ENCODE results near the gene P2RY6. TPM values are rescaled to one million over a fixed set of nuclear protein-coding genes. Genes with fewer than 3 reads are reported as not detected.

Gene P2RY6
- total and polyA plus RNA-seq, 2 of the 8 experiments (the other 6 are each of a cell fraction or from before 2014, with no cell fraction given), result 0.15 TPM; not detected in 1

DNA sequence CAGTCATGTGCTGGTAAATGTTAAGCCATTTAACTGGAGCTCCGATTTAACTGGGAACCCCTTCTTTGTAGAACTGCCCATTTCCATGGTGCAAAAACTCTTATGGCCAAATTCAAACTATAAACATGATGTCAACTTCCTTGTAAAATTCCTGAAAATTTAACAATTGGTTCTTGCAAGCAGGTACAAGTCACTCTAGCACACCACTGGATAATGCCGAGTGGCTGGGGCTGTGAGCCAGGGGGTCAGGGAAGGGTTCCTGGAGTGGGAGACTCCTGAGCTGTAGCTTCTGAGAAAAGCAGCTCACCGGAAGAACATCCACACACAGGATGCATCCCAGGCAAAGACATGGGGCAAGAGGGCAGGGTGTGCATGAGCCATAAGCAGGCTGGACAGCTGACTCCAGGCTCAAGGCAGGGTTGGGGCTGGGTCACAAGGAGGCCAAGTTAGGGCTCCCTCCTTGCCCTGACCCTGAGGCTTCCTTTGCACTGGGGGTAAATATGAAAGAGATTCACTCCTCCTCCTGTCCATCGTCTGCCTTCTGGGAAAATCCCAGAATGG, 35.9 kb upstream of the P2RY6 start:
- no peaks in the 10 kb centered on the region for H3K27me3 ChIP-seq (replicated peaks in 1 of 4; ENCODE audit: control insufficient read depth in 3 of 4, extremely low read depth in 1 of 4, insufficient read depth in 3 of 4, low read length in 3 of 4)
- H4K91ac ChIP-seq (replicated peaks; ENCODE audit: insufficient read length, low read length), result no peak overlapping the region
- H2BK20ac ChIP-seq (ENCODE audit: low read length), result no peak overlapping the region
- H3K4me3 ChIP-seq (ENCODE audit: extremely low read depth in 1 of 4, insufficient read depth in 2 of 4, low read depth in 3 of 4, low read length in 4 of 4), result no peak overlapping the region
- no peak overlapping the region for H2BK120ac ChIP-seq (replicated peaks; ENCODE audit: low read depth, low read length)
- 0 out of 2 replicates have a peak, but pooled peaks cover 2% of the 10 kb centered on the region for H3K23me2 ChIP-seq (ENCODE audit: low read depth, low read length)
- peak overlapping the region; percentile 62; the same call in 1 of the 2 replicates for H2BK15ac ChIP-seq (ENCODE audit: low read length)
- DNase-seq (ENCODE audit: low read depth in 1 of 2, low spot score in 2 of 2) (no peak), FAIRE-seq (no peak)
- POLR2A ChIA-PET (ENCODE audit: partially characterized antibody), result interaction anchor here (0.6 to 1.2 kb wide), 4 partner anchors 20 to 565 kb away, joined by 3 to 5 read pairs (median 4); no protein-coding TSS in a partner anchor
- no peak overlapping the region for H4K5ac ChIP-seq (ENCODE audit: insufficient read length, low read depth, low read length)
- no peak overlapping the region for H3K4ac ChIP-seq (replicated peaks; ENCODE audit: insufficient read length, low read depth, low read length)
- H3K27ac ChIP-seq (ENCODE audit: low read depth, low read length), result no peak overlapping the region
- H4K20me1 ChIP-seq (replicated peaks in 1 of 2; ENCODE audit: control insufficient read depth in 1 of 2, insufficient read depth in 2 of 2, low read length in 2 of 2), result no peaks in the 10 kb centered on the region
- H3K23ac ChIP-seq (ENCODE audit: insufficient read length), result no peak overlapping the region
- H3K4me2 ChIP-seq (ENCODE audit: insufficient read depth in 1 of 2, low read depth in 2 of 2, low read length in 2 of 2), result no peak overlapping the region
- no peaks in the 10 kb centered on the region for H3K9me3 ChIP-seq (ENCODE audit: insufficient read depth in 2 of 2, low read depth in 1 of 2, low read length in 1 of 2)
- no peak overlapping the region for H3K14ac ChIP-seq (ENCODE audit: insufficient read length)
- no peak overlapping the region for H3K56ac ChIP-seq (replicated peaks; ENCODE audit: insufficient read length, low read depth, low read length)
- peaks cover 0 to 4% (median 3%) of the 10 kb centered on the region in 4 experiments; a peak in 3 of 7 replicates for H3K4me1 ChIP-seq (replicated peaks in 1 of 4; ENCODE audit: control insufficient read depth in 3 of 4, insufficient read depth in 4 of 4, low read length in 3 of 4)
- H4K8ac ChIP-seq (ENCODE audit: extremely low read depth, insufficient read depth, low read length), result no peak overlapping the region
- CTCF ChIA-PET (ENCODE audit: partially characterized antibody), result interaction anchor here (0.6 to 21.6 kb wide), 47 partner anchors 8 to 520 kb away, joined by 3 to 451 read pairs (median 5); partner anchors contain the start of gene P2RY6
- 0 out of 2 replicates have a peak overlapping the region, but pooled peaks have one; percentile 52 for H3K18ac ChIP-seq (ENCODE audit: extremely low read depth, low read length)
- no peak overlapping the region for H3K9ac ChIP-seq (replicated peaks in 1 of 4; ENCODE audit: extremely low read depth in 1 of 4, low read depth in 3 of 4, low read length in 3 of 4)
- WGBS, 2 experiments (ENCODE audit: extremely low coverage in 1 of 2, insufficient coverage in 1 of 2, insufficient read length in 1 of 2, insufficient replicate concordance in 2 of 2, low coverage in 1 of 2, low lambda C conversion rate in 2 of 2, missing lambda C conversion rate in 1 of 2), result 77% methylated on average over 4 of the region's 4 CpGs; no CpG with 5 or more reads in 1 of the 2 experiments
- H3K36me3 ChIP-seq (ENCODE audit: control insufficient read depth in 2 of 4, insufficient read depth in 4 of 4, low read length in 3 of 4), result no peaks in the 10 kb centered on the region
- H2BK12ac ChIP-seq (ENCODE audit: low read depth, low read length), result peak overlapping the region; percentile 55; the same call in 1 of the 2 replicates
- H2BK5ac ChIP-seq (ENCODE audit: low read depth, low read length), result no peak overlapping the region
- H2AK5ac ChIP-seq (ENCODE audit: low read depth, low read length), result no peak overlapping the region
- H3K79me2 ChIP-seq (ENCODE audit: control insufficient read depth in 1 of 2, insufficient read depth in 2 of 2, low read length in 2 of 2), result no peaks in the 10 kb centered on the region
- TF ChIP-seq TBP (IDR thresholded peaks at IDR 0.05; ENCODE audit: low read depth, low read length), result no peak
- TF ChIP-seq CTBP2 (IDR thresholded peaks at IDR 0.05; ENCODE audit: borderline replicate concordance, insufficient read depth, insufficient read length, low read length), result no peak
- no peak for TF ChIP-seq RFX5 (IDR thresholded peaks at IDR 0.05; ENCODE audit: borderline replicate concordance, low read depth, low read length)
- TF ChIP-seq RXRA (IDR thresholded peaks at IDR 0.05; ENCODE audit: insufficient read depth, low read depth, low read length), result no peak
- TF ChIP-seq CREB1 (IDR thresholded peaks at IDR 0.05), result no peak
- TF ChIP-seq, protein P1, sequence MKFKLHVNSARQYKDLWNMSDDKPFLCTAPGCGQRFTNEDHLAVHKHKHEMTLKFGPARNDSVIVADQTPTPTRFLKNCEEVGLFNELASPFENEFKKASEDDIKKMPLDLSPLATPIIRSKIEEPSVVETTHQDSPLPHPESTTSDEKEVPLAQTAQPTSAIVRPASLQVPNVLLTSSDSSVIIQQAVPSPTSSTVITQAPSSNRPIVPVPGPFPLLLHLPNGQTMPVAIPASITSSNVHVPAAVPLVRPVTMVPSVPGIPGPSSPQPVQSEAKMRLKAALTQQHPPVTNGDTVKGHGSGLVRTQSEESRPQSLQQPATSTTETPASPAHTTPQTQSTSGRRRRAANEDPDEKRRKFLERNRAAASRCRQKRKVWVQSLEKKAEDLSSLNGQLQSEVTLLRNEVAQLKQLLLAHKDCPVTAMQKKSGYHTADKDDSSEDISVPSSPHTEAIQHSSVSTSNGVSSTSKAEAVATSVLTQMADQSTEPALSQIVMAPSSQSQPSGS (IDR thresholded peaks at IDR 0.05; ENCODE audit: low read length), result no peak
- no peak for TF ChIP-seq HDAC2 (IDR thresholded peaks at IDR 0.05; ENCODE audit: borderline replicate concordance in 1 of 2, low read depth in 2 of 2, low read length in 2 of 2)
- no peak for TF ChIP-seq NRF1 (IDR thresholded peaks at IDR 0.05; ENCODE audit: low read depth, low read length)
- TF ChIP-seq, protein P2, sequence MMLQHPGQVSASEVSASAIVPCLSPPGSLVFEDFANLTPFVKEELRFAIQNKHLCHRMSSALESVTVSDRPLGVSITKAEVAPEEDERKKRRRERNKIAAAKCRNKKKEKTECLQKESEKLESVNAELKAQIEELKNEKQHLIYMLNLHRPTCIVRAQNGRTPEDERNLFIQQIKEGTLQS (IDR thresholded peaks at IDR 0.05; ENCODE audit: insufficient read depth, low read depth, low read length), result no peak
- no peak for TF ChIP-seq SP2 (IDR thresholded peaks at IDR 0.05; ENCODE audit: low read length)
- H3K79me1 ChIP-seq (ENCODE audit: low read depth, low read length), result no peaks in the 10 kb centered on the region
- no peak overlapping the region for H2AFZ ChIP-seq (ENCODE audit: low read length)

Data from H1 (cell line).